A549 treated with CpdA at 1 μM for 4 hours (cell line): ENCODE results near the gene GRK6. TPM values are rescaled to one million over a fixed set of nuclear protein-coding genes. Genes with fewer than 3 reads are reported as not detected.

Source experiments
- total RNA-seq: library from RNA; stranded (reverse); fragments of 200-300 nt; extraction: Qiagen RNA extraction; gene quantifications from 5 replicates; pipeline ENCODE4 v1.2.3, GENCODE V29; 2022; ENCODE audit warnings: low read depth

The GRK6 gene
- total RNA-seq, result 19.5 to 27.2 TPM (median 23.5 TPM) in 5 replicates

GRCh38 chr5:177426566-177427210 lies at the start of gene GRK6:
Gene GRK6 (plus strand): TSS chr5:177426676. CDS start chr5:177426846, 170 bp downstream.

GRCh38 chr5:177384134-177384533 lies 42.3 kb upstream of the GRK6 start, which contains the start of gene SLC34A1:
Gene SLC34A1 (plus strand): TSS chr5:177384434. CDS start chr5:177385742, 1,308 bp downstream.

GRCh38 chr5:177399997-177400868 lies 26.2 kb upstream of the GRK6 start, which contains the start of gene PFN3:
Gene PFN3 (minus strand): TSS chr5:177400661. CDS start chr5:177400576, 85 bp downstream.

GRCh38 chr5:177409043-177409801 lies 17.3 kb upstream of the GRK6 start, which contains the start of gene F12:
Gene F12 (minus strand): TSS chr5:177409564. CDS start chr5:177409527, 37 bp downstream.

GRCh38 chr5:177446200-177447065 lies 20.0 kb downstream of the GRK6 start, which contains the start of gene PRR7:
Gene PRR7 (plus strand): TSS chr5:177446814. CDS start chr5:177455068, 8,254 bp downstream.

GRCh38 chr5:177473443-177474001 lies 47.0 kb downstream of the GRK6 start, which contains the start of gene DBN1:
Gene DBN1 (minus strand): TSS chr5:177473634. CDS start chr5:177473521, 113 bp downstream.

Other genes starting within 250 kb of the GRK6 start
- 25.4 to 29.7 TPM (median 26.3 TPM) in 5 replicates for gene RAB24, start 123.0 kb upstream of the GRK6 start, total RNA-seq
- 267 to 389 TPM (median 379 TPM) in 5 replicates for gene PRELID1, start 122.9 kb upstream of the GRK6 start, total RNA-seq
- gene MXD3, start 114.8 kb upstream of the GRK6 start, total RNA-seq, result 13.3 to 21.8 TPM (median 18.7 TPM) in 5 replicates
- gene LMAN2, start 75.0 kb upstream of the GRK6 start, total RNA-seq, result 188 to 233 TPM (median 193 TPM) in 5 replicates
- 3.0 to 8.2 TPM (median 6.2 TPM) in 5 replicates for gene RGS14, start 68.8 kb upstream of the GRK6 start, total RNA-seq
- not detected in 5 replicates for gene SLC34A1, start 42.2 kb upstream of the GRK6 start, total RNA-seq
- gene PFN3, start 26.0 kb upstream of the GRK6 start, total RNA-seq, result not detected in 5 replicates
- gene F12, start 17.1 kb upstream of the GRK6 start, total RNA-seq, result 13.4 to 26.6 TPM (median 21.8 TPM) in 5 replicates
- 14.4 to 39.0 TPM (median 34.3 TPM) in 5 replicates for gene PRR7, start 20.1 kb downstream of the GRK6 start, total RNA-seq
- 54.2 to 72.8 TPM (median 63.0 TPM) in 5 replicates for gene DBN1, start 47.0 kb downstream of the GRK6 start, total RNA-seq
- gene PDLIM7, start 70.9 kb downstream of the GRK6 start, total RNA-seq, result 75.2 to 112 TPM (median 99.1 TPM) in 5 replicates
- 3.4 to 6.8 TPM (median 4.7 TPM) in 5 replicates for gene DOK3, start 83.2 kb downstream of the GRK6 start, total RNA-seq
- 106 to 129 TPM (median 119 TPM) in 5 replicates for gene DDX41, start 90.3 kb downstream of the GRK6 start, total RNA-seq
- gene FAM193B, start 127.9 kb downstream of the GRK6 start, total RNA-seq, result 23.8 to 35.4 TPM (median 30.9 TPM) in 5 replicates
- gene TMED9, start 165.5 kb downstream of the GRK6 start, total RNA-seq, result 277 to 298 TPM (median 279 TPM) in 5 replicates
- gene B4GALT7, start 173.5 kb downstream of the GRK6 start, total RNA-seq, result 21.4 to 30.9 TPM (median 26.5 TPM) in 5 replicates